Lung (tissue), 12 donors: ENCODE measurements around the gene CLIC4. TPM values are rescaled to one million over a fixed set of nuclear protein-coding genes. Genes with fewer than 3 reads are reported as not detected.

Source experiments
- ATAC-seq: fragments of 200-7000 bp; cut with Tn5 transposase; one replicate; pipeline ENCODE4 v1.9.1; 2020; ENCODE audit warnings: moderate number of reproducible peaks; ENCODE audit not compliant: insufficient read depth, low FRiP score
- DNase-seq, 3 donors: peaks; one replicate each; pipeline ENCODE4 v3.0.0-alpha.2; 2013 to 2017
- H3K27ac ChIP-seq, 2 donors: one replicate each; pipeline ENCODE4 v1.5.1; 2013; ENCODE audit warnings: mild to moderate bottlenecking in 2 of 2, moderate library complexity in 2 of 2, control low read depth in 1 of 2, inconsistent platforms in 1 of 2, low read depth in 1 of 2, low read length in 1 of 2
- H3K27me3 ChIP-seq, 3 donors: one replicate each; pipeline ENCODE4 v1.5.1; 2013; ENCODE audit warnings: low read length in 2 of 3; ENCODE audit not compliant: control insufficient read depth in 3 of 3, insufficient read depth in 3 of 3
- H3K36me3 ChIP-seq, 4 donors: one replicate each; pipeline ENCODE4 v1.5.1; 2013; ENCODE audit warnings: low read length in 4 of 4, mild to moderate bottlenecking in 1 of 4, moderate library complexity in 1 of 4; ENCODE audit not compliant: control insufficient read depth in 4 of 4, insufficient read depth in 4 of 4
- H3K4me1 ChIP-seq, 5 donors: one replicate each; pipeline ENCODE4 v1.5.1; 2013; ENCODE audit warnings: low read length in 5 of 5, mild to moderate bottlenecking in 2 of 5, moderate library complexity in 1 of 5; ENCODE audit not compliant: control insufficient read depth in 5 of 5, insufficient read depth in 5 of 5
- H3K4me3 ChIP-seq: one replicate; pipeline ENCODE4 v1.5.1; 2013; ENCODE audit warnings: mild to moderate bottlenecking, control low read depth, moderate library complexity
- H3K9ac ChIP-seq, 2 donors: one replicate each; pipeline ENCODE4 v1.5.1; 2013; ENCODE audit warnings: low read length in 2 of 2, control low read depth in 1 of 2; ENCODE audit not compliant: insufficient read depth in 1 of 2
- H3K9me3 ChIP-seq, 4 donors: one replicate each; pipeline ENCODE4 v1.5.1; 2013; ENCODE audit warnings: low read length in 3 of 4, mild to moderate bottlenecking in 1 of 4, moderate library complexity in 1 of 4; ENCODE audit not compliant: control insufficient read depth in 4 of 4, insufficient read depth in 3 of 4
- WGBS, 2 donors: extraction: QIAGEN DNeasy Blood & Tissue Kit; methylation state at CpG; one replicate each; pipeline ENCODE4 v1.1.7; 2013; 5-methylcytosine and 5-hydroxymethylcytosine counted together
- polyA plus RNA-seq, 2 donors: library from polyadenylated mRNA; stranded (reverse); fragments of 200-250 nt; gene quantifications; one replicate each; pipeline ENCODE4 v1.2.1, GENCODE V29; 2013
- total RNA-seq, 2 donors: library from RNA; depleted of rRNA in 1 of 2; stranded (reverse); fragments of >200 nt in 1 of 2; gene quantifications; one replicate each; pipeline ENCODE4 v1.2.1, GENCODE V29; 2014 to 2021
- TF ChIP-seq, protein P1 (sequence below): IDR thresholded peaks from 2 replicates; pipeline ENCODE4 v1.5.1; 2012; ENCODE audit warnings: mild to moderate bottlenecking; ENCODE audit errors: control extremely low read depth, extremely low read depth
- donor health status: control.
- donor health status: control.
- donor health status: Bipolar disorder and iron deficiency.
- donor health status: healthy.
- donor health status: DM: yes; HTN: yes; CAD: no.

Gene CLIC4
- total and polyA plus RNA-seq, 4 donors: 52.0 to 236 (median 166) TPM

DNA sequence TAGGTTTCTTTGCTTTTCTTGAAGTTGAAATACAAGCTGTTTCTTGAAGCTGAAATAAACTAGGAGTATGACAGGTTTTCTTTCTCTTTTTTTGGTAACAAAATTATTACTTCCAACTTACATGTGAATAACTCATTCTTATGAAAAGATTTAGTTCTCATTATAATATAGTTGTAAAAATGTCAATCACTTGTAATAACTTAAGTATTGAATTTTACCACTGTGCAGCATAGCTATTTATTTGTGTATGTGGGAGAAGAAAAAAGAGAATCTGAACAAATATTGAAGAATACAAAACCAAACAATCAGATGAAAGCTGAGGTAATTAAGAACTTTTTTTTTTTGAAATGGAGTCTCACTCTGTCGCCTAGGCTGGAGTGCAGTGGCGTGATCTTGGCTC, 11.1 kb downstream of the CLIC4 start:
- H3K27ac ChIP-seq: no peak overlapping the region
- no peaks in the 10 kb centered on the region for H3K27me3 ChIP-seq
- H3K9ac ChIP-seq: no peak overlapping the region
- TF ChIP-seq, protein P1, sequence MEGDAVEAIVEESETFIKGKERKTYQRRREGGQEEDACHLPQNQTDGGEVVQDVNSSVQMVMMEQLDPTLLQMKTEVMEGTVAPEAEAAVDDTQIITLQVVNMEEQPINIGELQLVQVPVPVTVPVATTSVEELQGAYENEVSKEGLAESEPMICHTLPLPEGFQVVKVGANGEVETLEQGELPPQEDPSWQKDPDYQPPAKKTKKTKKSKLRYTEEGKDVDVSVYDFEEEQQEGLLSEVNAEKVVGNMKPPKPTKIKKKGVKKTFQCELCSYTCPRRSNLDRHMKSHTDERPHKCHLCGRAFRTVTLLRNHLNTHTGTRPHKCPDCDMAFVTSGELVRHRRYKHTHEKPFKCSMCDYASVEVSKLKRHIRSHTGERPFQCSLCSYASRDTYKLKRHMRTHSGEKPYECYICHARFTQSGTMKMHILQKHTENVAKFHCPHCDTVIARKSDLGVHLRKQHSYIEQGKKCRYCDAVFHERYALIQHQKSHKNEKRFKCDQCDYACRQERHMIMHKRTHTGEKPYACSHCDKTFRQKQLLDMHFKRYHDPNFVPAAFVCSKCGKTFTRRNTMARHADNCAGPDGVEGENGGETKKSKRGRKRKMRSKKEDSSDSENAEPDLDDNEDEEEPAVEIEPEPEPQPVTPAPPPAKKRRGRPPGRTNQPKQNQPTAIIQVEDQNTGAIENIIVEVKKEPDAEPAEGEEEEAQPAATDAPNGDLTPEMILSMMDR: no peak
- DNase-seq: no peak
- ATAC-seq: no peak
- H3K36me3 ChIP-seq: no peaks in the 10 kb centered on the region
- H3K9me3 ChIP-seq: no peaks in the 10 kb centered on the region
- WGBS, 2 donors: 96 to 100% methylated on average over 2 of the region's 2 CpGs
- H3K4me1 ChIP-seq: peaks cover 5 to 34% (median 9%) of the 10 kb centered on the region in 5 donors
- H3K4me3 ChIP-seq: no peak overlapping the region

DNA sequence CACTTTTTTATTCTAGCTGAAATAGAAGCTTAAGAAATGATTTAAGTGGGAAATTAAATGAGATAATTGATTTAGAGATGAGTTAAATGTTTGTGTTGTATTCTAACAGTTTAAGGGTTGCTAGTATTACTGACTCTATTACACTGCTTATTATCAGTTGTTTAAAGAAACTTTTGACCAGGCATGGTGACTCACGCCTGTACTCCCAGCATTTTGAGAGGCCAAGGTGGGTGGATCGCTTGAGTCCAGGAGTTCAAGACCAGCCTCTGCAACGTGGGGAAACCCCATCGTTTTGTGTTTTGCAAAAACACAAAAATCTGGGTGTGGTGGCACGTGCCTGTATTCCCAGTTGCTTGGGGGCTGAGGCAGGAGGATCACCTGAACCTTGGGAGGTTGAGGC, 14.2 kb downstream of the CLIC4 start:
- no peaks in the 10 kb centered on the region for H3K27me3 ChIP-seq
- ATAC-seq (no peak), DNase-seq (no peak)
- no peak overlapping the region for H3K9ac ChIP-seq
- H3K36me3 ChIP-seq: no peaks in the 10 kb centered on the region
- no peak overlapping the region for H3K4me3 ChIP-seq
- TF ChIP-seq, protein P1: no peak
- 87 to 90% methylated on average over 5 of the region's 5 CpGs for WGBS, 2 donors
- H3K27ac ChIP-seq: no peak overlapping the region
- H3K4me1 ChIP-seq: peaks cover 0 to 33% (median 0%) of the 10 kb centered on the region in 5 donors
- H3K9me3 ChIP-seq: no peaks in the 10 kb centered on the region

DNA sequence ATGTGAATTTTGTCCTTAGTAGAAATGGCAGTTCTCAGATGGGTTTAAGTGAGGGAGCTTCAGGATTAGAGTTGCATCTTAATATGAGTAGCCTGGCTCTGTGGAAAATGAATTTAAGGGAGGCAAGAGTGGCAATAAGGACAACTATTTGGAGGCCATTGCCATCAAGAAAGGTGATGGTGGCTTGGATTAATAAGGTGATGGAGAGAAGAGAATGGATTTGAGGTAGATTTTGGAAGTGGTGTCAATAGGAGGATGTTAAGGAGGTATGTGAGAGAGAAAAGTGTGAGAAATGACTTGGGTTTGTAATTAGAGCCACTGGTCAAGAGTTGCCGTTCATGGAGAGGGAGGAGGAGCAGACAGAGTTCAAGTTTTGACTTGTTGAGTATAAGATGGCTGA, 16.3 kb downstream of the CLIC4 start:
- H3K27me3 ChIP-seq: no peaks in the 10 kb centered on the region
- DNase-seq (no peak), ATAC-seq (no peak)
- 84 to 96% methylated on average over 1 of the region's 1 CpG for WGBS, 2 donors
- H3K27ac ChIP-seq: no peak overlapping the region
- TF ChIP-seq, protein P1: no peak
- no peak overlapping the region for H3K4me3 ChIP-seq
- peaks cover 0 to 38% (median 0%) of the 10 kb centered on the region in 5 donors for H3K4me1 ChIP-seq
- H3K36me3 ChIP-seq: no peaks in the 10 kb centered on the region
- no peaks in the 10 kb centered on the region for H3K9me3 ChIP-seq
- no peak overlapping the region for H3K9ac ChIP-seq

DNA sequence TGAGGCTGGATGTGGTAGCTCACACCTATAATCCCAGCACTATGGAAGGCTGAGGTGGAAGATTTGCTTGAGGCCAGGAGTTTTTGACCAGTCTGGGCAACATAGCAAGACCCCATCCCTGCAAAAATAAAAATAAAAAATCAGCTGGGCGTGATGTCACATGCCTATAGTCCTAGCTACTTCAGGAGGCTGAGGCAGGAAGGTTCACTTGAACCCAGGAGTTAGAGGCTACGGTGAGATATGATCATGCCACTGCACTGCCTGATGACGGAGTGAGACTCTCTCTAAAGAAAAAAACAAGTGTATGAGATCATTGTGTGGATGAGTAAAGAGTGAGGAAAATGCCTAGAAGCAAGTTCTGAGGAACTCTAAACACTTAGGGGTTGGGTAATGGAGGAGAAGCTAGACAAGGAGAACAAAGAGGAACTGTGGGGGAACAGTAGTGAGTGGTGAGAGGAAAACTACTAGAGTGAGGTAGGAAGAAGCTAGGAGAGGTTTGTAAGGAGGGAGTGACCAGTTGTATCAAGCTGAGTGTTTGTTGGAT, 17.0 kb downstream of the CLIC4 start:
- 62 to 74% methylated on average over 3 of the region's 3 CpGs for WGBS, 2 donors
- Histone ChIP-seq H3K4me1 (peaks cover 0 to 41% (median 0%) of the 10 kb centered on the region in 5 donors), H3K27ac (peak overlapping the region; percentile 4 to 36), H3K9me3 (no peaks in the 10 kb centered on the region), H3K4me3 (no peak overlapping the region), H3K36me3 (no peaks in the 10 kb centered on the region), H3K27me3 (no peaks in the 10 kb centered on the region), H3K9ac (no peak overlapping the region)
- TF ChIP-seq, protein P1: no peak
- ATAC-seq (peak; percentile 14), DNase-seq (no peak)
